SK-N-DZ (cell line): Measurements from ENCODE around the gene FEN1. TPM values are rescaled to one million over a fixed set of nuclear protein-coding genes. Genes with fewer than 3 reads are reported as not detected.

Source experiments
- DNase-seq: peaks from one replicate; pipeline ENCODE4 v3.0.0-alpha.2; 2015; ENCODE audit warnings: low spot score
- polyA plus RNA-seq, 2 experiments: library from polyadenylated mRNA; depleted of rRNA; stranded (reverse); fragments of >200 nt; gene quantifications; 2 replicates each; pipeline ENCODE4 v1.2.3, GENCODE V29; 2014

FEN1 gene
- polyA plus RNA-seq (2014; cell fraction: cytosol; rRNA removed) = 184 and 207 TPM in 2 replicates
- 56.1 and 83.9 TPM in 2 replicates for polyA plus RNA-seq (2014; cell fraction: nucleus; rRNA removed)

GRCh38 chr11:61792310-61793082 lies at the start of gene FEN1, which contains the start of gene TMEM258:
FEN1 (plus strand) TSS chr11:61792911; CDS start chr11:61795362, 2,451 bp downstream.
TMEM258 (minus strand) TSS chr11:61792599; CDS start chr11:61792558, 41 bp downstream.
- DNase-seq = peak; percentile 95

- DNase-seq = no peak
Observed at GRCh38 chr11:61743486-61744095, 49.1 kb upstream of the FEN1 start.

- DNase-seq = no peak
Observed at GRCh38 chr11:61744181-61744580, 48.5 kb upstream of the FEN1 start.

GRCh38 chr11:61744609-61745156 lies 48.0 kb upstream of the FEN1 start:
- no peak for DNase-seq

GRCh38 chr11:61745781-61746441 lies 46.8 kb upstream of the FEN1 start:
- peak; percentile 54 for DNase-seq

GRCh38 chr11:61746442-61747191 lies 46.1 kb upstream of the FEN1 start:
- DNase-seq = peak; percentile 41

- peak; percentile 70 for DNase-seq
Observed at GRCh38 chr11:61747192-61747966, 45.3 kb upstream of the FEN1 start.

GRCh38 chr11:61747967-61748285 lies 44.8 kb upstream of the FEN1 start:
- DNase-seq = no peak

GRCh38 chr11:61749591-61750217 lies 43.0 kb upstream of the FEN1 start:
- DNase-seq = peak; percentile 38

- DNase-seq = no peak
Observed at GRCh38 chr11:61750631-61751273, 42.0 kb upstream of the FEN1 start.

- DNase-seq = no peak
Observed at GRCh38 chr11:61751384-61751783, 41.3 kb upstream of the FEN1 start.

GRCh38 chr11:61752117-61752924 lies 40.4 kb upstream of the FEN1 start, which contains the start of gene MYRF:
MYRF (plus strand) TSS chr11:61752636; CDS start chr11:61752745, 109 bp downstream.
- DNase-seq = no peak

- no peak for DNase-seq
Observed at GRCh38 chr11:61752925-61753521, 39.7 kb upstream of the FEN1 start.

GRCh38 chr11:61753672-61754071 lies 39.0 kb upstream of the FEN1 start:
- no peak for DNase-seq

GRCh38 chr11:61754534-61755482 lies 37.9 kb upstream of the FEN1 start:
- DNase-seq = no peak

- no peak for DNase-seq
Observed at GRCh38 chr11:61756147-61756451, 36.6 kb upstream of the FEN1 start.
